HepG2 (cell line): Measurements from ENCODE around the gene FOXK2. TPM values are rescaled to one million over a fixed set of nuclear protein-coding genes. Genes with fewer than 3 reads are reported as not detected.

Source experiments
- BORCS8-MEF2B ChIP-seq: sonication (generic); formaldehyde crosslinking; IDR thresholded peaks from 2 replicates; pipeline ENCODE4 v1.8.0; 2022; ENCODE audit warnings: mild to moderate bottlenecking, missing genetic modification reagents
- ELF3 ChIP-seq: IDR thresholded peaks from 2 replicates; pipeline ENCODE4 v1.6.1; 2016; ENCODE audit warnings: missing genetic modification reagents, missing compliant biosample characterization
- HOXA3 ChIP-seq: sonication (generic); formaldehyde crosslinking; IDR thresholded peaks from 2 replicates; pipeline ENCODE4 v1.5.0; 2020; ENCODE audit warnings: missing genetic modification reagents
- MXD1 ChIP-seq: sonication (generic); formaldehyde crosslinking; IDR thresholded peaks from 2 replicates; pipeline ENCODE4 v1.4.0; 2020; ENCODE audit warnings: mild to moderate bottlenecking, missing genetic modification reagents
- NR2F6 ChIP-seq, 2 experiments: IDR thresholded peaks; 2 replicates each; pipeline ENCODE4 v1.6.1; 2016; ENCODE audit warnings: antibody characterized with exemption in 1 of 2, mild to moderate bottlenecking in 1 of 2
- POLR2G ChIP-seq: fragments of 200-400 bp; formaldehyde crosslinking; IDR thresholded peaks from 2 replicates; pipeline ENCODE4 v1.6.1; 2018; ENCODE audit warnings: mild to moderate bottlenecking, low read depth, low read length, moderate library complexity
- RELA ChIP-seq: sonication (generic); formaldehyde crosslinking; IDR thresholded peaks from 2 replicates; pipeline ENCODE4 v1.4.0; 2020; ENCODE audit warnings: missing genetic modification reagents
- RFXANK ChIP-seq: IDR thresholded peaks from 2 replicates; pipeline ENCODE4 v1.6.1; 2016
- SMAD3 ChIP-seq: sonication (generic); formaldehyde crosslinking; IDR thresholded peaks from 2 replicates; pipeline ENCODE4 v1.4.0; 2020; ENCODE audit warnings: missing genetic modification reagents
- SNAI1 ChIP-seq: sonication (generic); formaldehyde crosslinking; IDR thresholded peaks from 2 replicates; pipeline ENCODE4 v1.5.0; 2020; ENCODE audit warnings: mild to moderate bottlenecking, missing genetic modification reagents, borderline replicate concordance
- SNAPC4 ChIP-seq: sonication (generic); formaldehyde crosslinking; IDR thresholded peaks from 2 replicates; pipeline ENCODE4 v1.4.0; 2020; ENCODE audit warnings: mild to moderate bottlenecking, missing genetic modification reagents
- TARDBP ChIP-seq: sonication (generic); formaldehyde crosslinking; IDR thresholded peaks from 2 replicates; pipeline ENCODE4 v1.8.0; 2022; ENCODE audit warnings: mild to moderate bottlenecking, missing genetic modification reagents
- TBL1XR1 ChIP-seq: fragments of 150-350 bp; IDR thresholded peaks from 2 replicates; pipeline ENCODE4 v1.6.1; 2014; ENCODE audit warnings: borderline replicate concordance, low read length; ENCODE audit not compliant: partially characterized antibody
- TGIF2 ChIP-seq: IDR thresholded peaks from 2 replicates; pipeline ENCODE4 v1.6.1; 2016; ENCODE audit warnings: control low read depth, missing compliant biosample characterization
- ZBTB38 ChIP-seq: sonication (generic); formaldehyde crosslinking; IDR thresholded peaks from 2 replicates; pipeline ENCODE4 v1.5.1; 2020; ENCODE audit warnings: mild to moderate bottlenecking, missing genetic modification reagents
- ZEB1 ChIP-seq: IDR thresholded peaks from 2 replicates; pipeline ENCODE4 v1.6.1; 2012; ENCODE audit warnings: mild to moderate bottlenecking, low read depth, inconsistent platforms; ENCODE audit not compliant: insufficient replicate concordance
- ZMYM4 ChIP-seq: sonication (generic); formaldehyde crosslinking; IDR thresholded peaks from 2 replicates; pipeline ENCODE4 v1.8.1; 2023; ENCODE audit warnings: mild to moderate bottlenecking, missing genetic modification reagents
- ZNF468 ChIP-seq: sonication (generic); formaldehyde crosslinking; IDR thresholded peaks from 2 replicates; pipeline ENCODE4 v1.8.0; 2022; ENCODE audit warnings: mild to moderate bottlenecking, moderate library complexity, missing genetic modification reagents
- ZNF564 ChIP-seq: sonication (generic); formaldehyde crosslinking; IDR thresholded peaks from 2 replicates; pipeline ENCODE4 v1.8.1; 2023; ENCODE audit warnings: mild to moderate bottlenecking, missing genetic modification reagents
- polyA plus RNA-seq, 8 experiments: library from polyadenylated mRNA; depleted of rRNA in 3 of 8; stranded (reverse) in 7 of 8; unstranded in 1 of 8; fragments of >200 nt; fragmentation: Illumina TruSeq in 4 of 8; extraction: Trizol in 4 of 8; gene quantifications; 2 replicates each; pipeline versions ENCODE4 v1.2.1 to v1.2.3, GENCODE V29; 2011 to 2016; ENCODE audit warnings: low read depth in 4 of 8, missing spikeins in 1 of 8, mixed read lengths in 1 of 8; ENCODE audit not compliant: insufficient read depth in 1 of 8
- total RNA-seq, 5 experiments: library from RNA; depleted of rRNA; stranded (reverse); fragments of >200 nt; fragmentation: Illumina TruSeq; extraction: Trizol; gene quantifications; 2 replicates each; pipeline ENCODE4 v1.2.3, GENCODE V29; 2016; ENCODE audit warnings: low read depth in 1 of 5
- TF ChIP-seq, protein P1 (sequence below): sonication (generic); formaldehyde crosslinking; IDR thresholded peaks from 2 replicates; pipeline ENCODE4 v1.5.1; 2020; ENCODE audit warnings: mild to moderate bottlenecking, missing genetic modification reagents, borderline replicate concordance
- TF ChIP-seq, protein P2 (sequence below): IDR thresholded peaks from 2 replicates; pipeline ENCODE4 v1.6.1; 2016; ENCODE audit warnings: mild to moderate bottlenecking, missing biosample characterization, missing genetic modification reagents
- TF ChIP-seq, protein P3 (sequence below): fragments of 450-650 bp; IDR thresholded peaks from 2 replicates; pipeline ENCODE4 v1.6.1; 2016

The FOXK2 gene
- total and polyA plus RNA-seq, 2 of the 13 experiments (the other 11 are each of a cell fraction or from before 2014, with no cell fraction given) = 67.1 to 67.2 TPM

DNA sequence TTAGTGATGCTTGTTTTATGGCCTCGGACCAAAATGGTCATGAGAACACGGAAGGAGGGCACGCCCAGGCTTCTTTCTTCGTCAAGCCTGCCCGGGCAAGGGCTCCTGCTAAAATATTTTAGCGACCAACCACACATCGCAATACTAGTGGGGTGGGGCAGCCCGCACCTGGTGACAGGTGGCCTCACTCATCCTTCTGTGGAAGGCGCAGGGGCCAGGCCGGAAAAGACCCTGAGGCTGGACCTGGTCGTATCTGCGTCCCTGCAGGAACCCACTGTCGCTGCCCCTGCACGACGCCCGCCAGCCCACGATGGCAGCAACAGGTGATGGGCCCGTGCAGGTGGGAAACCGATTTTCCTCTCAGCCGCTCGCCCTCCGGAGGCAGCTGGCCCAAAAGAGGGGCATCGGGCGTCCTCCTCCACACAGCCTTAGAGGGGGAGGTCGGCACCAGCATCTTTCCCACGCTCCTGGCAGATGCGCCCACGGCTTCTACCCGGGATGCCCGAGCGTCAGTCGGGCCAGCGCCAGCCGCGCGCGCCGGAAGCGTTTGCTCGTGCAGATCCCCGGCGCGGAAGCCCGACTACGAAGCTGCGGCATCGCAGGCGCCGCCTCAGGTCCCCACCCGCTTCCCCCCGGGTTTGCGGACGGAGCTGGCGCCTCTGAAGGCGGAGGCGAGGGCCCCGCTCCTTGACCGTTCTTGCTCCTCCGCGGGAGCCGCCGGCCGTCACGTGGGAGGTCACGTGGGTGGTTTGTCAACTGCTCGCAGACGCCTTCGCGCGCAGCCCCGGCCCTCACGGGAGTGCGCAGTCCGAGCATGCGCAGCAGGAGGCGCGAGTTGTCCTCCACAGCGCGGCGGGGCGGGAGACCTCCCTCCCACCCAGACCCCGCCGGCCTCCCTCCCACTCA lies 22.8 kb upstream of the FOXK2 start (continued):
- TF ChIP-seq, protein P1, sequence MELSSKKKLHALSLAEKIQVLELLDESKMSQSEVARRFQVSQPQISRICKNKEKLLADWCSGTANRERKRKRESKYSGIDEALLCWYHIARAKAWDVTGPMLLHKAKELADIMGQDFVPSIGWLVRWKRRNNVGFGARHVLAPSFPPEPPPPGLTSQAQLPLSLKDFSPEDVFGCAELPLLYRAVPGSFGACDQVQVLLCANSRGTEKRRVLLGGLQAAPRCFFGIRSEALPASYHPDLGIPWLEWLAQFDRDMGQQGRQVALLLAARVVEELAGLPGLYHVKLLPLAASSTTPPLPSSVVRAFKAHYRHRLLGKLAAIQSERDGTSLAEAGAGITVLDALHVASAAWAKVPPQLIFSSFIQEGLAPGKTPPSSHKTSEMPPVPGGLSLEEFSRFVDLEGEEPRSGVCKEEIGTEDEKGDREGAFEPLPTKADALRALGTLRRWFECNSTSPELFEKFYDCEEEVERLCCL (CRISPR knock-in tag) = no peak
- TF ChIP-seq RELA (CRISPR knock-in tag) = no peak
- no peak for TF ChIP-seq NR2F6 (IDR thresholded peaks at IDR 0.05)
- no peak for TF ChIP-seq NR2F6 (CRISPR knock-in tag; IDR thresholded peaks at IDR 0.05)
- TF ChIP-seq, protein P2, sequence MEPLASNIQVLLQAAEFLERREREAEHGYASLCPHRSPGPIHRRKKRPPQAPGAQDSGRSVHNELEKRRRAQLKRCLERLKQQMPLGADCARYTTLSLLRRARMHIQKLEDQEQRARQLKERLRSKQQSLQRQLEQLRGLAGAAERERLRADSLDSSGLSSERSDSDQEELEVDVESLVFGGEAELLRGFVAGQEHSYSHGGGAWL (CRISPR knock-in tag) = no peak
- TF ChIP-seq SNAI1 (CRISPR knock-in tag) = no peak
- TF ChIP-seq POLR2G = no peak
- peak; percentile 13 for TF ChIP-seq HOXA3 (CRISPR knock-in tag)
- TF ChIP-seq SMAD3 (CRISPR knock-in tag) = no peak
- TF ChIP-seq TARDBP = no peak
- no peak for TF ChIP-seq SNAPC4 (CRISPR knock-in tag)
- no peak for TF ChIP-seq TGIF2 (CRISPR knock-in tag)
- TF ChIP-seq RFXANK (CRISPR knock-in tag) = no peak
- TF ChIP-seq TBL1XR1 = no peak
- no peak for TF ChIP-seq BORCS8-MEF2B (CRISPR knock-in tag)
- TF ChIP-seq ZEB1 = peak; percentile 31
- peak; percentile 93 for TF ChIP-seq ZBTB38 (CRISPR knock-in tag)
- no peak for TF ChIP-seq ZNF564
- 0 out of 2 replicates have a peak, but pooled peaks have one; percentile 33 for TF ChIP-seq MXD1
- no peak for TF ChIP-seq ZMYM4 (CRISPR knock-in tag)
- TF ChIP-seq, protein P3, sequence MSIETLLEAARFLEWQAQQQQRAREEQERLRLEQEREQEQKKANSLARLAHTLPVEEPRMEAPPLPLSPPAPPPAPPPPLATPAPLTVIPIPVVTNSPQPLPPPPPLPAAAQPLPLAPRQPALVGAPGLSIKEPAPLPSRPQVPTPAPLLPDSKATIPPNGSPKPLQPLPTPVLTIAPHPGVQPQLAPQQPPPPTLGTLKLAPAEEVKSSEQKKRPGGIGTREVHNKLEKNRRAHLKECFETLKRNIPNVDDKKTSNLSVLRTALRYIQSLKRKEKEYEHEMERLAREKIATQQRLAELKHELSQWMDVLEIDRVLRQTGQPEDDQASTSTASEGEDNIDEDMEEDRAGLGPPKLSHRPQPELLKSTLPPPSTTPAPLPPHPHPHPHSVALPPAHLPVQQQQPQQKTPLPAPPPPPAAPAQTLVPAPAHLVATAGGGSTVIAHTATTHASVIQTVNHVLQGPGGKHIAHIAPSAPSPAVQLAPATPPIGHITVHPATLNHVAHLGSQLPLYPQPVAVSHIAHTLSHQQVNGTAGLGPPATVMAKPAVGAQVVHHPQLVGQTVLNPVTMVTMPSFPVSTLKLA = peak; percentile 59
- TF ChIP-seq ELF3 (CRISPR knock-in tag) = no peak
- TF ChIP-seq ZNF468 (CRISPR knock-in tag) = no peak
